ENCODE data around the gene RGPD4. TPM values are rescaled to one million over a fixed set of nuclear protein-coding genes. Genes with fewer than 3 reads are reported as not detected.

Gene RGPD4
- total and polyA plus RNA-seq, 10 of the 15 experiments (the other 5 are each of a cell fraction or from before 2014, with no cell fraction given), result 0.05 TPM; not detected in 9

DNA sequence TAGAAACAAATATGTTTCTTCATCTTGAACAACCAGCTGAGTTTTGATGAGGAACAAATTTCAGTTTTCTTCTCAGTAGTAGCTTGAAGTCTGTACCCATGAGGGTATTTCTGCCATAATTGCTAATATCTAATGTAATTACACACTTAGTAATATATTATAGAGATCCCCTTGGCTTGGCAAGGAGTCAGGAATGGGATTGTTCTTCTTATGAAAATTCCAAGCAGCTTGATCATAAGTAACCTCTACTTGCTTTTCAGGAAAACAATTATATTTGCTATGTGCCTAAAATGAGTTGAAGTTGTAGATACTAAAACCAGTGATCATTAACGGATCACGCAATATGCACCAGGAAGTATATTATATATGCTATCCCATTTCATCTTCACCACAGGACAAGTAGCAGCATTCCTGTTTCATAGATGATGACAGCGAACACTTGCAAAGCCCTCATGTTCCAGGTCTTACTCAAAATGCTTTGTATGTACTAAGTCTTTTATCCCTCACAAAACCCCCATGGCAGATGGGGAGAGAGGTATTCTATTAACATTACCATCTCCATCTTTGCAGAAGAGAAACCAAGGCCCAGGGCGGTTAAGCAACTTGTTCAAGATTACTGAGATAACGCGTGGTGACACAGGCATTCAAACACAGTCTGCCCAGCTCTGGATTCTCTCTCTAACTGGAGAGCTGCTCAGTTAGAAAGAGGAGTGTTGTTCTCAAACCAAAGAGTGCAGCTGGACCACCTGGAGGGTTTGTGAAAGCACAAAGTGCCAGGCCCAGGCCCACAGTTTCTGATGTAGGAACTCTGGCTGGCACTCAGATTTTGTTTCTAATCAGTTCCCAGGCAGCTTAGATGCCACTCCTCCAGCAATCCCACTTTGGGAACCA, 21.8 kb upstream of the RGPD4 start:
- no TSS peak for BruUV-seq (replicated peaks)
- RAD21 ChIA-PET (ENCODE audit: unreplicated experiment), result no interaction called here
- DNase-seq (ENCODE audit: low read depth, low spot score) (no peak), ATAC-seq (no peak), FAIRE-seq (no peak)
- WGBS (ENCODE audit: insufficient coverage, insufficient replicate concordance, low lambda C conversion rate, missing lambda C conversion rate), result 22% methylated on average over 6 of the region's 6 CpGs
- Histone ChIP-seq H4K20me1 (ENCODE audit: control insufficient read depth, insufficient read depth) (no peaks in the 10 kb centered on the region), H3K79me2 (ENCODE audit: control insufficient read depth, insufficient read depth, low read length) (no peaks in the 10 kb centered on the region), H3K36me3 (ENCODE audit: control insufficient read depth in 2 of 2, insufficient read depth in 2 of 2, low read length in 1 of 2) (no peaks in the 10 kb centered on the region), H2AFZ (ENCODE audit: control insufficient read depth, low read depth, low read length) (no peak overlapping the region), H3K27ac (ENCODE audit: control insufficient read depth, insufficient read depth) (no peak overlapping the region), H3K4me2 (ENCODE audit: control insufficient read depth, insufficient read depth) (no peak overlapping the region), H3K9ac (ENCODE audit: control insufficient read depth, insufficient read depth, low read length) (no peak overlapping the region), H3K27me3 (replicated peaks in 1 of 2; ENCODE audit: control insufficient read depth in 2 of 2, insufficient read depth in 2 of 2, low read length in 1 of 2) (no peaks in the 10 kb centered on the region), H3K4me1 (ENCODE audit: control insufficient read depth, insufficient read depth, low read length) (no peaks in the 10 kb centered on the region), H3K4me3 (no peak overlapping the region), H3K9me3 (replicated peaks; ENCODE audit: control insufficient read depth, insufficient read depth, low read length) (no peaks in the 10 kb centered on the region)
- SMC1A ChIA-PET (ENCODE audit: uncharacterized antibody, unreplicated experiment), result no interaction called here
- TF ChIP-seq, protein P1, sequence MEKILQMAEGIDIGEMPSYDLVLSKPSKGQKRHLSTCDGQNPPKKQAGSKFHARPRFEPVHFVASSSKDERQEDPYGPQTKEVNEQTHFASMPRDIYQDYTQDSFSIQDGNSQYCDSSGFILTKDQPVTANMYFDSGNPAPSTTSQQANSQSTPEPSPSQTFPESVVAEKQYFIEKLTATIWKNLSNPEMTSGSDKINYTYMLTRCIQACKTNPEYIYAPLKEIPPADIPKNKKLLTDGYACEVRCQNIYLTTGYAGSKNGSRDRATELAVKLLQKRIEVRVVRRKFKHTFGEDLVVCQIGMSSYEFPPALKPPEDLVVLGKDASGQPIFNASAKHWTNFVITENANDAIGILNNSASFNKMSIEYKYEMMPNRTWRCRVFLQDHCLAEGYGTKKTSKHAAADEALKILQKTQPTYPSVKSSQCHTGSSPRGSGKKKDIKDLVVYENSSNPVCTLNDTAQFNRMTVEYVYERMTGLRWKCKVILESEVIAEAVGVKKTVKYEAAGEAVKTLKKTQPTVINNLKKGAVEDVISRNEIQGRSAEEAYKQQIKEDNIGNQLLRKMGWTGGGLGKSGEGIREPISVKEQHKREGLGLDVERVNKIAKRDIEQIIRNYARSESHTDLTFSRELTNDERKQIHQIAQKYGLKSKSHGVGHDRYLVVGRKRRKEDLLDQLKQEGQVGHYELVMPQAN (conservative IDR thresholded peaks at IDR 0.05), result no peak
- TF ChIP-seq, protein P2, sequence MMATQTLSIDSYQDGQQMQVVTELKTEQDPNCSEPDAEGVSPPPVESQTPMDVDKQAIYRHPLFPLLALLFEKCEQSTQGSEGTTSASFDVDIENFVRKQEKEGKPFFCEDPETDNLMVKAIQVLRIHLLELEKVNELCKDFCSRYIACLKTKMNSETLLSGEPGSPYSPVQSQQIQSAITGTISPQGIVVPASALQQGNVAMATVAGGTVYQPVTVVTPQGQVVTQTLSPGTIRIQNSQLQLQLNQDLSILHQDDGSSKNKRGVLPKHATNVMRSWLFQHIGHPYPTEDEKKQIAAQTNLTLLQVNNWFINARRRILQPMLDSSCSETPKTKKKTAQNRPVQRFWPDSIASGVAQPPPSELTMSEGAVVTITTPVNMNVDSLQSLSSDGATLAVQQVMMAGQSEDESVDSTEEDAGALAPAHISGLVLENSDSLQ (IDR thresholded peaks at IDR 0.05), result no peak
- no peak for TF ChIP-seq ASH2L (IDR thresholded peaks at IDR 0.05; ENCODE audit: borderline replicate concordance, low read depth)
- TF ChIP-seq HCFC1 (IDR thresholded peaks at IDR 0.05; ENCODE audit: low read length), result no peak
- TF ChIP-seq EED (IDR thresholded peaks at IDR 0.05; ENCODE audit: low read depth), result no peak
- no peak for TF ChIP-seq SMAD5 (IDR thresholded peaks at IDR 0.05; ENCODE audit: low read depth)
- TF ChIP-seq SMC3 (IDR thresholded peaks at IDR 0.05; ENCODE audit: borderline replicate concordance, low read length), result no peak
- TF ChIP-seq GABPA (IDR thresholded peaks at IDR 0.05; ENCODE audit: low read depth), result no peak
- no peak for TF ChIP-seq EP300 (IDR thresholded peaks at IDR 0.05; ENCODE audit: borderline replicate concordance in 1 of 2, control insufficient read depth in 1 of 2, low read depth in 2 of 2, low read length in 2 of 2)
- TF ChIP-seq SRF (IDR thresholded peaks at IDR 0.05; ENCODE audit: low read depth in 2 of 2, low read length in 2 of 2), result no peak
- TF ChIP-seq, protein P3, sequence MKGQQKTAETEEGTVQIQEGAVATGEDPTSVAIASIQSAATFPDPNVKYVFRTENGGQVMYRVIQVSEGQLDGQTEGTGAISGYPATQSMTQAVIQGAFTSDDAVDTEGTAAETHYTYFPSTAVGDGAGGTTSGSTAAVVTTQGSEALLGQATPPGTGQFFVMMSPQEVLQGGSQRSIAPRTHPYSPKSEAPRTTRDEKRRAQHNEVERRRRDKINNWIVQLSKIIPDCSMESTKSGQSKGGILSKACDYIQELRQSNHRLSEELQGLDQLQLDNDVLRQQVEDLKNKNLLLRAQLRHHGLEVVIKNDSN (IDR thresholded peaks at IDR 0.05; ENCODE audit: borderline replicate concordance, extremely low read length, insufficient read depth, low read depth, low read length), result no peak
- no peak for TF ChIP-seq GATAD2B (conservative IDR thresholded peaks at IDR 0.05; ENCODE audit: low read depth)
- TF ChIP-seq, protein P4, sequence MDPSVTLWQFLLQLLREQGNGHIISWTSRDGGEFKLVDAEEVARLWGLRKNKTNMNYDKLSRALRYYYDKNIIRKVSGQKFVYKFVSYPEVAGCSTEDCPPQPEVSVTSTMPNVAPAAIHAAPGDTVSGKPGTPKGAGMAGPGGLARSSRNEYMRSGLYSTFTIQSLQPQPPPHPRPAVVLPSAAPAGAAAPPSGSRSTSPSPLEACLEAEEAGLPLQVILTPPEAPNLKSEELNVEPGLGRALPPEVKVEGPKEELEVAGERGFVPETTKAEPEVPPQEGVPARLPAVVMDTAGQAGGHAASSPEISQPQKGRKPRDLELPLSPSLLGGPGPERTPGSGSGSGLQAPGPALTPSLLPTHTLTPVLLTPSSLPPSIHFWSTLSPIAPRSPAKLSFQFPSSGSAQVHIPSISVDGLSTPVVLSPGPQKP (IDR thresholded peaks at IDR 0.05; ENCODE audit: low read depth, low read length), result no peak
- no peak for TF ChIP-seq POLR2AphosphoS5 (IDR thresholded peaks at IDR 0.05; ENCODE audit: low read length)
- no peak for TF ChIP-seq NFXL1 (IDR thresholded peaks at IDR 0.05; ENCODE audit: borderline replicate concordance)
- no peak for TF ChIP-seq JUNB (IDR thresholded peaks at IDR 0.05)
- TF ChIP-seq TCF12 (IDR thresholded peaks at IDR 0.05; ENCODE audit: low read depth, low read length), result no peak
- in situ Hi-C loops (cut with MboI), result no loop called here
- intact Hi-C loops (cut with micrococcal nuclease; ENCODE audit: unreplicated experiment), result no loop called here
- POLR2A ChIA-PET, result no interaction called here
- CTCF ChIA-PET, result no interaction called here

Data from GM12878 (cell line).